Measurements from ENCODE around the gene DCTPP1.

Gene DCTPP1

DNA sequence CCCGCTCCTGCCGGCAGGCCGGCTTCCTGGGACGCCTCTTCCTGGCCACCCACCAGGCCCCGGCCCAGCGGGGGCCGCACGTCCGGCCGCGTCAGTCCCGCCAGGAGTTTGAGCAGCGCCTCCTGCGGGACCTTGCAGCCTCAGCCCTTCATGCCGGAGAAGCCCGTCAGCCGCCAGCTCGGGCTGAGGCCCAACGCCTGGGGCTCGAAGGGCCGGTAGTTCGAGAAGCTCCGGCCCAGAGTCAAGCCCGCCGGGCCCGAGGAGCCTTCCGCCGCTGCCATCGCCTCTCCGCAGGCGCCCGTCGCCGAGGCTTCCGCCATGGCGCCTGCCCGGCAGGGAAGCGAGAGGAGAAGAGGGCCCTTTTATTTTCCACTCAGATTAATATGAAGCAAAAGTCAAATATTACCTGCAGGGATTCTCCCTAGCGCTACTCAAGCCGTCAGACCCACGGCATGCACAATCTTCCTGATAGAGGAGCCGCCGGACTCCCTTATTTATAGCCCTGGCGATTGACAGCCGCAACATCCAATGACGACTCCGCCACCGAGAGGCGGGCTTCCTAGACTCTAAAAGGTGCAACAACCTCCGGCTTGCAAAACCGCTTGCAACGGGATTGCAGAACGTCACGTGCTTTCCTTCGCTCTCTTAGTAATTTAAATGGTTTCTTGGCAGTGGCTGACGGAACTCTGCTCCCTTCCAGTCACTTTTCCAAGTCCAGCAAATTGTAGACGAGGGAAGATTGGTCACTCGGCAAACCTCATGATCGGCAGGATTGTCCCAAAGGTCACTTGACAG is 15.8 kb upstream of the DCTPP1 start, which contains the start of gene SEPHS2:
SEPHS2 (minus strand) TSS at position 467 of the 795 bp plus-strand sequence; CDS start at position 320, 147 bp downstream.
- peak; percentile 95 for ATAC-seq
- no peak for TF ChIP-seq PPARA (CRISPR knock-in tag; IDR thresholded peaks at IDR 0.05; ENCODE audit: borderline replicate concordance)
- no peak for TF ChIP-seq TOX (CRISPR knock-in tag; IDR thresholded peaks at IDR 0.05; ENCODE audit: borderline replicate concordance)
- no peak for TF ChIP-seq RARB (CRISPR knock-in tag; IDR thresholded peaks at IDR 0.05)
- TF ChIP-seq, protein P1, sequence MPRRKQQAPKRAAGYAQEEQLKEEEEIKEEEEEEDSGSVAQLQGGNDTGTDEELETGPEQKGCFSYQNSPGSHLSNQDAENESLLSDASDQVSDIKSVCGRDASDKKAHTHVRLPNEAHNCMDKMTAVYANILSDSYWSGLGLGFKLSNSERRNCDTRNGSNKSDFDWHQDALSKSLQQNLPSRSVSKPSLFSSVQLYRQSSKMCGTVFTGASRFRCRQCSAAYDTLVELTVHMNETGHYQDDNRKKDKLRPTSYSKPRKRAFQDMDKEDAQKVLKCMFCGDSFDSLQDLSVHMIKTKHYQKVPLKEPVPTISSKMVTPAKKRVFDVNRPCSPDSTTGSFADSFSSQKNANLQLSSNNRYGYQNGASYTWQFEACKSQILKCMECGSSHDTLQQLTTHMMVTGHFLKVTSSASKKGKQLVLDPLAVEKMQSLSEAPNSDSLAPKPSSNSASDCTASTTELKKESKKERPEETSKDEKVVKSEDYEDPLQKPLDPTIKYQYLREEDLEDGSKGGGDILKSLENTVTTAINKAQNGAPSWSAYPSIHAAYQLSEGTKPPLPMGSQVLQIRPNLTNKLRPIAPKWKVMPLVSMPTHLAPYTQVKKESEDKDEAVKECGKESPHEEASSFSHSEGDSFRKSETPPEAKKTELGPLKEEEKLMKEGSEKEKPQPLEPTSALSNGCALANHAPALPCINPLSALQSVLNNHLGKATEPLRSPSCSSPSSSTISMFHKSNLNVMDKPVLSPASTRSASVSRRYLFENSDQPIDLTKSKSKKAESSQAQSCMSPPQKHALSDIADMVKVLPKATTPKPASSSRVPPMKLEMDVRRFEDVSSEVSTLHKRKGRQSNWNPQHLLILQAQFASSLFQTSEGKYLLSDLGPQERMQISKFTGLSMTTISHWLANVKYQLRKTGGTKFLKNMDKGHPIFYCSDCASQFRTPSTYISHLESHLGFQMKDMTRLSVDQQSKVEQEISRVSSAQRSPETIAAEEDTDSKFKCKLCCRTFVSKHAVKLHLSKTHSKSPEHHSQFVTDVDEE (CRISPR knock-in tag; IDR thresholded peaks at IDR 0.05) = no peak
- TF ChIP-seq, protein P2, sequence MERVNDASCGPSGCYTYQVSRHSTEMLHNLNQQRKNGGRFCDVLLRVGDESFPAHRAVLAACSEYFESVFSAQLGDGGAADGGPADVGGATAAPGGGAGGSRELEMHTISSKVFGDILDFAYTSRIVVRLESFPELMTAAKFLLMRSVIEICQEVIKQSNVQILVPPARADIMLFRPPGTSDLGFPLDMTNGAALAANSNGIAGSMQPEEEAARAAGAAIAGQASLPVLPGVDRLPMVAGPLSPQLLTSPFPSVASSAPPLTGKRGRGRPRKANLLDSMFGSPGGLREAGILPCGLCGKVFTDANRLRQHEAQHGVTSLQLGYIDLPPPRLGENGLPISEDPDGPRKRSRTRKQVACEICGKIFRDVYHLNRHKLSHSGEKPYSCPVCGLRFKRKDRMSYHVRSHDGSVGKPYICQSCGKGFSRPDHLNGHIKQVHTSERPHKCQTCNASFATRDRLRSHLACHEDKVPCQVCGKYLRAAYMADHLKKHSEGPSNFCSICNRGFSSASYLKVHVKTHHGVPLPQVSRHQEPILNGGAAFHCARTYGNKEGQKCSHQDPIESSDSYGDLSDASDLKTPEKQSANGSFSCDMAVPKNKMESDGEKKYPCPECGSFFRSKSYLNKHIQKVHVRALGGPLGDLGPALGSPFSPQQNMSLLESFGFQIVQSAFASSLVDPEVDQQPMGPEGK (CRISPR knock-in tag; IDR thresholded peaks at IDR 0.05; ENCODE audit: borderline replicate concordance) = no peak
- TF ChIP-seq ZNF565 (CRISPR knock-in tag; conservative IDR thresholded peaks at IDR 0.05; ENCODE audit: low read depth) = no peak
- no peak for TF ChIP-seq TCF4 (CRISPR knock-in tag; IDR thresholded peaks at IDR 0.05; ENCODE audit: borderline replicate concordance)
- no peak for TF ChIP-seq ESRRG (CRISPR knock-in tag; IDR thresholded peaks at IDR 0.05)
- no peak for TF ChIP-seq GLIS3 (CRISPR knock-in tag; IDR thresholded peaks at IDR 0.05)
- no peak for TF ChIP-seq ARNTL (CRISPR knock-in tag; IDR thresholded peaks at IDR 0.05; ENCODE audit: borderline replicate concordance, low read depth)
- TF ChIP-seq, protein P3, sequence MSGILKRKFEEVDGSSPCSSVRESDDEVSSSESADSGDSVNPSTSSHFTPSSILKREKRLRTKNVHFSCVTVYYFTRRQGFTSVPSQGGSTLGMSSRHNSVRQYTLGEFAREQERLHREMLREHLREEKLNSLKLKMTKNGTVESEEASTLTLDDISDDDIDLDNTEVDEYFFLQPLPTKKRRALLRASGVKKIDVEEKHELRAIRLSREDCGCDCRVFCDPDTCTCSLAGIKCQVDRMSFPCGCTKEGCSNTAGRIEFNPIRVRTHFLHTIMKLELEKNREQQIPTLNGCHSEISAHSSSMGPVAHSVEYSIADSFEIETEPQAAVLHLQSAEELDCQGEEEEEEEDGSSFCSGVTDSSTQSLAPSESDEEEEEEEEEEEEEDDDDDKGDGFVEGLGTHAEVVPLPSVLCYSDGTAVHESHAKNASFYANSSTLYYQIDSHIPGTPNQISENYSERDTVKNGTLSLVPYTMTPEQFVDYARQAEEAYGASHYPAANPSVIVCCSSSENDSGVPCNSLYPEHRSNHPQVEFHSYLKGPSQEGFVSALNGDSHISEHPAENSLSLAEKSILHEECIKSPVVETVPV (CRISPR knock-in tag; IDR thresholded peaks at IDR 0.05) = no peak
- no peak for TF ChIP-seq ZNF70 (CRISPR knock-in tag; IDR thresholded peaks at IDR 0.05)
- no peak for TF ChIP-seq ZC3H10 (CRISPR knock-in tag; IDR thresholded peaks at IDR 0.05)

DNA sequence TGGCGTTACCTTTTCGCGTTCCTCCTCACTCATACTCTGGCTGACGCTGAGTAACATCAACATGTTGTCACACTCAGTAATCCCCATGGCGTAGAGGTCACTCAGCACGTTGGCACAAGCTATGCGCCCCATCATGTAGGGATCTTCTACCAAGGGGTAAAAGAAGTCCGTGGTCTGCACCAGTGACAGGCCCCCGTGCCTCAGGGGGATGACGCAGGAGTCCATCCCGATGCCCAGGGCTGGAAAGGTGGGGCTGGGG is 15.2 kb upstream of the DCTPP1 start:
- ATAC-seq = no peak
- TF ChIP-seq BACH2 (CRISPR knock-in tag; IDR thresholded peaks at IDR 0.05; ENCODE audit: borderline replicate concordance) (no peak), ISL1 (CRISPR knock-in tag; IDR thresholded peaks at IDR 0.05) (no peak), RARB (CRISPR knock-in tag; IDR thresholded peaks at IDR 0.05) (no peak), ZNF565 (CRISPR knock-in tag; conservative IDR thresholded peaks at IDR 0.05; ENCODE audit: low read depth) (no peak), TCF4 (CRISPR knock-in tag; IDR thresholded peaks at IDR 0.05; ENCODE audit: borderline replicate concordance) (no peak), ARNTL (CRISPR knock-in tag; IDR thresholded peaks at IDR 0.05; ENCODE audit: borderline replicate concordance, low read depth) (no peak), OSR1 (CRISPR knock-in tag; IDR thresholded peaks at IDR 0.05) (no peak), ZC3H10 (CRISPR knock-in tag; IDR thresholded peaks at IDR 0.05) (no peak), ZNF70 (CRISPR knock-in tag; IDR thresholded peaks at IDR 0.05) (no peak), ZFP3 (CRISPR knock-in tag; IDR thresholded peaks at IDR 0.05) (no peak), GLIS3 (CRISPR knock-in tag; IDR thresholded peaks at IDR 0.05) (no peak)
- TF ChIP-seq, protein P4, sequence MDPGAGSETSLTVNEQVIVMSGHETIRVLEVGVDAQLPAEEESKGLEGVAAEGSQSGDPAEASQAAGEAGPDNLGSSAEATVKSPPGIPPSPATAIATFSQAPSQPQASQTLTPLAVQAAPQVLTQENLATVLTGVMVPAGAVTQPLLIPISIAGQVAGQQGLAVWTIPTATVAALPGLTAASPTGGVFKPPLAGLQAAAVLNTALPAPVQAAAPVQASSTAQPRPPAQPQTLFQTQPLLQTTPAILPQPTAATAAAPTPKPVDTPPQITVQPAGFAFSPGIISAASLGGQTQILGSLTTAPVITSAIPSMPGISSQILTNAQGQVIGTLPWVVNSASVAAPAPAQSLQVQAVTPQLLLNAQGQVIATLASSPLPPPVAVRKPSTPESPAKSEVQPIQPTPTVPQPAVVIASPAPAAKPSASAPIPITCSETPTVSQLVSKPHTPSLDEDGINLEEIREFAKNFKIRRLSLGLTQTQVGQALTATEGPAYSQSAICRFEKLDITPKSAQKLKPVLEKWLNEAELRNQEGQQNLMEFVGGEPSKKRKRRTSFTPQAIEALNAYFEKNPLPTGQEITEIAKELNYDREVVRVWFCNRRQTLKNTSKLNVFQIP (CRISPR knock-in tag; IDR thresholded peaks at IDR 0.05; ENCODE audit: borderline replicate concordance, low read depth) = no peak
- TF ChIP-seq, protein P1 (CRISPR knock-in tag; IDR thresholded peaks at IDR 0.05) = no peak
- TF ChIP-seq, protein P2 (CRISPR knock-in tag; IDR thresholded peaks at IDR 0.05; ENCODE audit: borderline replicate concordance) = no peak
